ENCODE data around the gene ANKRD52. TPM values are rescaled to one million over a fixed set of nuclear protein-coding genes. Genes with fewer than 3 reads are reported as not detected.

The ANKRD52 gene
- total RNA-seq, 4 donors from 2014 or later: 20.3 to 33.6 (median 24.6) TPM

DNA sequence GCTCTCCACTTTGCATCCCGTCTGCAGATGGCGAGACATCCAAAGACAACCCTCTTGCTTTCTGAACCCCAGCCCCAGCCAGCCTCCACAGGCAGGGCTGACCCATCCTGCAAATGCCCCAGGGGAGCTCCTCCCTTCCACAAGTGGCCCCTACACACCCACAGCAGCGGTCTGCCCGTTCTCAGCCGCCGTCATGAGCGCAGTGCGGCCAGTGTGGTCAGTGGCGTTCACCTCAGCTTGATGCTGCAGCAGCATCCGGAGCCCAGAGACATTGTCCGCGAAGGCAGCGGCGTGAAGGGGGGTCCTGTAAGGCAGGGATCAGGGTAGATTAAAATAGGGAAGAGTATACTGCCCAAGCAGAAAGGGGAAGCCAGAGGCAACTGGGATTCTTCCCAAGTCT is 13.7 kb downstream of the ANKRD52 start:
- Histone ChIP-seq H3K4me3 (no peak overlapping the region), H3K9me3 (no peaks in the 10 kb centered on the region), H3K27me3 (no peaks in the 10 kb centered on the region), H3K27ac (no peak overlapping the region), H3K4me1 (no peaks in the 10 kb centered on the region), H3K36me3 (peaks cover 98% of the 10 kb centered on the region)
- 93% methylated on average over 14 of the region's 14 CpGs for WGBS
- no peak for DNase-seq (ENCODE audit: low spot score in 2 of 2)
- no peak for TF ChIP-seq CTCF (IDR thresholded peaks at IDR 0.05)
- TF ChIP-seq POLR2AphosphoS5 (IDR thresholded peaks at IDR 0.05): no peak
- TF ChIP-seq EP300 (IDR thresholded peaks at IDR 0.05): no peak
- no peak for TF ChIP-seq POLR2A (IDR thresholded peaks at IDR 0.05)

DNA sequence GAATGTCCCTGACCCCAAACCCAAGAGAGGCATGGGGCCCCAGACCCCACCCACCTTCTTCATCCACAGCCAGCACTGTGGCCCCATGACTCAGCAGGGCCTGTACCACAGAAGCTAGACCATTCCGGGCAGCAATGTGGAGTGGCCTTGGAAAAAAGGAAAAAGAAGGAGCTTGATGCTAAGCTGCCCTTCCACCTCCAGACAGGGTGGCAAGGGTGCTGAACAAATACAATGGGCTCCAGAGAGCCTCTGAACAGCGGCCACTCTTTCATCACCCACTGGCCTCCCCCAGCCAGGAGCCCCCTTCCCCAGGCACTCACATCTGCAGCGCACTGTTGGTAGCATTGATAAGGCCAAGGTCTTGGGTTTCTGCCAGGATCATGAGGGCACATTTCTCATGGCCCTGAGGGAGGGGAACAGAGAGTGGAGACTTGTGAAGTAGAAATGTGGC is 14.4 kb downstream of the ANKRD52 start:
- Histone ChIP-seq H3K4me3 (no peak overlapping the region), H3K27ac (no peak overlapping the region), H3K27me3 (no peaks in the 10 kb centered on the region), H3K4me1 (no peaks in the 10 kb centered on the region), H3K9me3 (no peaks in the 10 kb centered on the region), H3K36me3 (peaks cover 98% of the 10 kb centered on the region)
- 85% methylated on average over 3 of the region's 3 CpGs for WGBS
- DNase-seq (ENCODE audit: low spot score in 2 of 2): no peak
- TF ChIP-seq POLR2A (IDR thresholded peaks at IDR 0.05): no peak
- TF ChIP-seq POLR2AphosphoS5 (IDR thresholded peaks at IDR 0.05): no peak
- TF ChIP-seq CTCF (IDR thresholded peaks at IDR 0.05): no peak
- no peak for TF ChIP-seq EP300 (IDR thresholded peaks at IDR 0.05)

DNA sequence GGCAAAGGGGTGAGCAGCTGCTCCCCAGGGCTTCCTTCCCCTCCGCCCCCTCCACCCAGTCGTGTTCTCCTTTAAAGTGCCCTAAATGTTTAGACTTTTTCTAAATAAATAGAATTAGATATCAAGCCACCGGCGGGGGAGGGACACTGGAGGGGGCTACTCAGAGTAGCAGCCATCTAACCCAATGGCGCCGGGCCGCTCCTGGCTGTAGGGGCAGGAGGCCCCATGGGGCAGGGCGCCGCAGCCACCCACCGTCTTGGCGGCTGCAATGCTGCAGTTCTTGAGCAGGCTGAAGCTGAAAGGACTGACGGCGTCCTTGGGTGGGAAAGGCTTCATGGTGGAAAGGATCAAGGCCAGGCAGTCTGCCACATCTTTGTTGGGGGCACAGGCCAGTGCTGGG is 15.2 kb downstream of the ANKRD52 start:
- Histone ChIP-seq H3K4me1 (no peaks in the 10 kb centered on the region), H3K27ac (no peak overlapping the region), H3K27me3 (no peaks in the 10 kb centered on the region), H3K4me3 (no peak overlapping the region), H3K9me3 (no peaks in the 10 kb centered on the region), H3K36me3 (peaks cover 95% of the 10 kb centered on the region)
- DNase-seq (ENCODE audit: low spot score in 2 of 2): no peak
- TF ChIP-seq CTCF (IDR thresholded peaks at IDR 0.05): no peak
- no peak for TF ChIP-seq EP300 (IDR thresholded peaks at IDR 0.05)
- no peak for TF ChIP-seq POLR2A (IDR thresholded peaks at IDR 0.05)
- TF ChIP-seq POLR2AphosphoS5 (IDR thresholded peaks at IDR 0.05): no peak
- 90% methylated on average over 5 of the region's 13 CpGs for WGBS

- 70% methylated on average over 9 of the region's 9 CpGs for WGBS
- TF ChIP-seq POLR2AphosphoS5 (IDR thresholded peaks at IDR 0.05): no peak
- Histone ChIP-seq H3K27ac (no peak overlapping the region), H3K4me3 (no peak overlapping the region), H3K36me3 (peaks cover 93% of the 10 kb centered on the region), H3K27me3 (no peaks in the 10 kb centered on the region), H3K4me1 (no peaks in the 10 kb centered on the region), H3K9me3 (no peaks in the 10 kb centered on the region)
- DNase-seq (ENCODE audit: low spot score in 2 of 2): no peak
Measured at GRCh38 chr12:56241424-56242303, 16.5 kb downstream of the ANKRD52 start.

- no peak overlapping the region for H3K27ac ChIP-seq
- H3K36me3 ChIP-seq: peaks cover 58% of the 10 kb centered on the region
- H3K4me1 ChIP-seq: no peaks in the 10 kb centered on the region
- TF ChIP-seq EP300 (IDR thresholded peaks at IDR 0.05) (no peak), POLR2AphosphoS5 (IDR thresholded peaks at IDR 0.05) (no peak), POLR2A (IDR thresholded peaks at IDR 0.05) (no peak), CTCF (IDR thresholded peaks at IDR 0.05) (no peak)
- no peak overlapping the region for H3K4me3 ChIP-seq
- no peaks in the 10 kb centered on the region for H3K27me3 ChIP-seq
- DNase-seq (ENCODE audit: low spot score in 2 of 2): no peak
- 81% methylated on average over 10 of the region's 11 CpGs for WGBS
- H3K9me3 ChIP-seq: no peaks in the 10 kb centered on the region
Measured at GRCh38 chr12:56237552-56237951, 20.6 kb downstream of the ANKRD52 start.

Data from suprapubic skin (tissue), 4 donors.